ENCODE data around the gene CCSER1.

DNA sequence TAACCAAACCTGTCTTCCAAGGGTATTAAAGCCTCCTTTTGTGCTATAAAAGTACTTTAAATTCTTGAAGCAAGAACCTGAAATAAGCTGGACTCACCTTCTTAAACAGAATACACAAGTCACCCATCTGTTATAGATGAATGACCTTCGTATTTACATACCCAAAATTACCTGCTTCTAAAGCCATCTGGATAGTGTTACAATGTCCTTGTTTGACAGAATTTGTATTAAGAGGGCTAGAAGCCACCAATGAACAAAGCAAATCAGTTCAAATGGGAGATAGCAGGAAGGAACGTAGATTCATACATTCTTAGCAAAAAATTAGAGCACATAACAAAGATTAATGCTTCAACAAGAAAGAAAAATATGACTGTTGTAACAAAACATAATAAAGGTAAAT, 33.7 kb upstream of the CCSER1 start:
- TF ChIP-seq, protein P1, sequence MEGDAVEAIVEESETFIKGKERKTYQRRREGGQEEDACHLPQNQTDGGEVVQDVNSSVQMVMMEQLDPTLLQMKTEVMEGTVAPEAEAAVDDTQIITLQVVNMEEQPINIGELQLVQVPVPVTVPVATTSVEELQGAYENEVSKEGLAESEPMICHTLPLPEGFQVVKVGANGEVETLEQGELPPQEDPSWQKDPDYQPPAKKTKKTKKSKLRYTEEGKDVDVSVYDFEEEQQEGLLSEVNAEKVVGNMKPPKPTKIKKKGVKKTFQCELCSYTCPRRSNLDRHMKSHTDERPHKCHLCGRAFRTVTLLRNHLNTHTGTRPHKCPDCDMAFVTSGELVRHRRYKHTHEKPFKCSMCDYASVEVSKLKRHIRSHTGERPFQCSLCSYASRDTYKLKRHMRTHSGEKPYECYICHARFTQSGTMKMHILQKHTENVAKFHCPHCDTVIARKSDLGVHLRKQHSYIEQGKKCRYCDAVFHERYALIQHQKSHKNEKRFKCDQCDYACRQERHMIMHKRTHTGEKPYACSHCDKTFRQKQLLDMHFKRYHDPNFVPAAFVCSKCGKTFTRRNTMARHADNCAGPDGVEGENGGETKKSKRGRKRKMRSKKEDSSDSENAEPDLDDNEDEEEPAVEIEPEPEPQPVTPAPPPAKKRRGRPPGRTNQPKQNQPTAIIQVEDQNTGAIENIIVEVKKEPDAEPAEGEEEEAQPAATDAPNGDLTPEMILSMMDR (IDR thresholded peaks at IDR 0.05 in 8 of 11, conservative IDR thresholded peaks at IDR 0.05 in 3 of 11), result no peak
- TF ChIP-seq POLR2AphosphoS5 (IDR thresholded peaks at IDR 0.05), result no peak
- no peak for TF ChIP-seq POLR2A (IDR thresholded peaks at IDR 0.05)
